ENCODE measurements around the gene KCNJ10. TPM values are rescaled to one million over a fixed set of nuclear protein-coding genes. Genes with fewer than 3 reads are reported as not detected.

Gene KCNJ10
- total and polyA plus RNA-seq, 2 of the 13 experiments (the other 11 are each of a cell fraction or from before 2014, with no cell fraction given): 4.4 to 10.3 TPM

- no peak for TF ChIP-seq HDAC6 (IDR thresholded peaks at IDR 0.05; ENCODE audit: low read depth, low read length)
- TF ChIP-seq ZNF616 (CRISPR knock-in tag; IDR thresholded peaks at IDR 0.05; ENCODE audit: low read depth): peak; percentile 75; the same call in 1 of the 2 replicates
- no peak for TF ChIP-seq CCDC6 (CRISPR knock-in tag; IDR thresholded peaks at IDR 0.05)
- TF ChIP-seq PHF8 (CRISPR knock-in tag; IDR thresholded peaks at IDR 0.05): peak; percentile 75
- no peak for TF ChIP-seq JUND (CRISPR knock-in tag; IDR thresholded peaks at IDR 0.05)
- no peak for TF ChIP-seq RELA (CRISPR knock-in tag; IDR thresholded peaks at IDR 0.05)
- TF ChIP-seq ZNF232 (CRISPR knock-in tag; IDR thresholded peaks at IDR 0.05; ENCODE audit: borderline replicate concordance): no peak
- TF ChIP-seq DNMT1 (CRISPR knock-in tag; IDR thresholded peaks at IDR 0.05): peak; percentile 63; the same call in 1 of the 2 replicates
- peak; percentile 70; the same call in 1 of the 3 replicates for TF ChIP-seq MXI1 (IDR thresholded peaks at IDR 0.05; ENCODE audit: borderline replicate concordance, low read depth, low read length)
- no peak for TF ChIP-seq ESRRA (CRISPR knock-in tag; IDR thresholded peaks at IDR 0.05; ENCODE audit: low read depth)
- TF ChIP-seq ZBTB38 (CRISPR knock-in tag; IDR thresholded peaks at IDR 0.05): no peak
- no peak; the same call in 1 of the 2 replicates for TF ChIP-seq NFKB2 (CRISPR knock-in tag; IDR thresholded peaks at IDR 0.05; ENCODE audit: borderline replicate concordance)
- peak; percentile 44; the same call in 1 of the 2 replicates for TF ChIP-seq ZIK1 (CRISPR knock-in tag; IDR thresholded peaks at IDR 0.05; ENCODE audit: borderline replicate concordance, low read depth)
- TF ChIP-seq ZNF225 (CRISPR knock-in tag; IDR thresholded peaks at IDR 0.05): no peak
- no peak; the same call in 1 of the 2 replicates for TF ChIP-seq CSRNP1 (CRISPR knock-in tag; IDR thresholded peaks at IDR 0.05)
- no peak for TF ChIP-seq TAF15 (IDR thresholded peaks at IDR 0.05; ENCODE audit: low read depth, low read length, poor library complexity, severe bottlenecking)
- TF ChIP-seq MED8 (CRISPR knock-in tag; IDR thresholded peaks at IDR 0.05; ENCODE audit: insufficient replicate concordance): no peak
- peak; percentile 44 for TF ChIP-seq RXRA (CRISPR knock-in tag; IDR thresholded peaks at IDR 0.05)
- peak; percentile 43; the same call in 1 of the 2 replicates for TF ChIP-seq ZMAT3 (CRISPR knock-in tag; conservative IDR thresholded peaks at IDR 0.05)
- TF ChIP-seq SMC3 (IDR thresholded peaks at IDR 0.05; ENCODE audit: low read length): no peak
- peak; percentile 86 for TF ChIP-seq SPEN (CRISPR knock-in tag; IDR thresholded peaks at IDR 0.05; ENCODE audit: low read depth)
- TF ChIP-seq GLMP (CRISPR knock-in tag; IDR thresholded peaks at IDR 0.05; ENCODE audit: borderline replicate concordance): no peak
- no peak; the same call in 1 of the 2 replicates for TF ChIP-seq REL (CRISPR knock-in tag; conservative IDR thresholded peaks at IDR 0.05)
- no peak; the same call in 1 of the 2 replicates for TF ChIP-seq ZNF816 (CRISPR knock-in tag; IDR thresholded peaks at IDR 0.05; ENCODE audit: borderline replicate concordance)
- TF ChIP-seq DBP (CRISPR knock-in tag; IDR thresholded peaks at IDR 0.05; ENCODE audit: not compliant biosample characterization): no peak
- no peak for TF ChIP-seq ZNF678 (CRISPR knock-in tag; IDR thresholded peaks at IDR 0.05)
- no peak for TF ChIP-seq MAF1 (CRISPR knock-in tag; IDR thresholded peaks at IDR 0.05; ENCODE audit: borderline replicate concordance)
Measured at GRCh38 chr1:160031365-160032164, 38.4 kb downstream of the KCNJ10 start, which contains the start of gene PIGM (continued).

Data from HepG2 (cell line).